C4-2B (cell line): Measurements from ENCODE around the gene TDRD3.

ENCODE experiments used
- ZFX ChIP-seq: fragments of 450-650 bp; IDR thresholded peaks from 2 replicates; pipeline ENCODE4 v1.6.1; 2017
- TF ChIP-seq, protein P1 (sequence below): fragments of 450-650 bp; conservative IDR thresholded peaks from 2 replicates; pipeline ENCODE4 v1.5.1; 2017; ENCODE audit warnings: mild to moderate bottlenecking

- TF ChIP-seq, protein P1, sequence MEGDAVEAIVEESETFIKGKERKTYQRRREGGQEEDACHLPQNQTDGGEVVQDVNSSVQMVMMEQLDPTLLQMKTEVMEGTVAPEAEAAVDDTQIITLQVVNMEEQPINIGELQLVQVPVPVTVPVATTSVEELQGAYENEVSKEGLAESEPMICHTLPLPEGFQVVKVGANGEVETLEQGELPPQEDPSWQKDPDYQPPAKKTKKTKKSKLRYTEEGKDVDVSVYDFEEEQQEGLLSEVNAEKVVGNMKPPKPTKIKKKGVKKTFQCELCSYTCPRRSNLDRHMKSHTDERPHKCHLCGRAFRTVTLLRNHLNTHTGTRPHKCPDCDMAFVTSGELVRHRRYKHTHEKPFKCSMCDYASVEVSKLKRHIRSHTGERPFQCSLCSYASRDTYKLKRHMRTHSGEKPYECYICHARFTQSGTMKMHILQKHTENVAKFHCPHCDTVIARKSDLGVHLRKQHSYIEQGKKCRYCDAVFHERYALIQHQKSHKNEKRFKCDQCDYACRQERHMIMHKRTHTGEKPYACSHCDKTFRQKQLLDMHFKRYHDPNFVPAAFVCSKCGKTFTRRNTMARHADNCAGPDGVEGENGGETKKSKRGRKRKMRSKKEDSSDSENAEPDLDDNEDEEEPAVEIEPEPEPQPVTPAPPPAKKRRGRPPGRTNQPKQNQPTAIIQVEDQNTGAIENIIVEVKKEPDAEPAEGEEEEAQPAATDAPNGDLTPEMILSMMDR = no peak
- no peak for TF ChIP-seq ZFX
Observed at GRCh38 chr13:60484865-60485264, 87.8 kb downstream of the TDRD3 start.
